ENCODE measurements around the gene SPSB2. TPM values are rescaled to one million over a fixed set of nuclear protein-coding genes. Genes with fewer than 3 reads are reported as not detected.

The SPSB2 gene
- total and polyA plus RNA-seq, 9 of the 15 experiments (the other 6 are each of a cell fraction or from before 2014, with no cell fraction given): 0.10 to 10.6 (median 1.9) TPM

- TF ChIP-seq ZNF318 (IDR thresholded peaks at IDR 0.05; ENCODE audit: borderline replicate concordance in 1 of 2, low read depth in 1 of 2) (no peak), RBM39 (optimal IDR thresholded peaks at IDR 0.05; ENCODE audit: low read depth, low read length) (no peak), E2F4 (CRISPR knock-in tag; IDR thresholded peaks at IDR 0.05; ENCODE audit: low read depth) (no peak), PML (IDR thresholded peaks at IDR 0.05; ENCODE audit: low read length) (0 out of 2 replicates have a peak, but pooled peaks have one; percentile 18), ZKSCAN1 (IDR thresholded peaks at IDR 0.05; ENCODE audit: low read depth, low read length) (no peak), CTBP1 (IDR thresholded peaks at IDR 0.05; ENCODE audit: borderline replicate concordance) (no peak), HNRNPK (IDR thresholded peaks at IDR 0.05; ENCODE audit: low read depth, low read length, poor library complexity, severe bottlenecking) (no peak), POLR2AphosphoS2 (IDR thresholded peaks at IDR 0.05; ENCODE audit: low read length) (peak; percentile 90), SP1 (CRISPR knock-in tag; IDR thresholded peaks at IDR 0.05) (no peak), USF2 (CRISPR knock-in tag; IDR thresholded peaks at IDR 0.05) (no peak), CREBBP (IDR thresholded peaks at IDR 0.05; ENCODE audit: low read depth, low read length) (no peak), CBX2 (IDR thresholded peaks at IDR 0.05; ENCODE audit: insufficient read depth, low read length, poor library complexity, severe bottlenecking) (no peak), CBFB (CRISPR knock-in tag; IDR thresholded peaks at IDR 0.05) (no peak), TCF15 (CRISPR knock-in tag; IDR thresholded peaks at IDR 0.05) (no peak), SAFB (IDR thresholded peaks at IDR 0.05; ENCODE audit: borderline replicate concordance, low read depth, low read length) (no peak), HNRNPUL1 (IDR thresholded peaks at IDR 0.05; ENCODE audit: low read length) (no peak), HDAC3 (IDR thresholded peaks at IDR 0.05; ENCODE audit: borderline replicate concordance, partially characterized antibody) (no peak)
These were observed 1.8 kb downstream of the SPSB2 start (continued) for GRCh38 chr12:6871052-6871957.

Data from K562 (cell line).